NT2/D1 (cell line): Measurements from ENCODE around the gene MYO1E.

Experiments
- SUZ12 ChIP-seq: IDR thresholded peaks from 2 replicates; pipeline ENCODE4 v1.6.1; 2011; ENCODE audit not compliant: insufficient read length, insufficient read depth; ENCODE audit errors: extremely low read depth
- YY1 ChIP-seq: IDR thresholded peaks from 2 replicates; pipeline ENCODE4 v1.6.1; 2011; ENCODE audit not compliant: insufficient read length, insufficient read depth
- ZNF274 ChIP-seq: IDR thresholded peaks from 2 replicates; pipeline ENCODE4 v1.6.1; 2011; ENCODE audit warnings: mild to moderate bottlenecking, low read depth, low read length

GRCh38 chr15:59180945-59181600, 191.6 kb downstream of the MYO1E start:
- no peak for TF ChIP-seq YY1
- no peak for TF ChIP-seq ZNF274
- TF ChIP-seq SUZ12, result no peak
